Lower lobe of right lung (tissue), 2 donors: Measurements from ENCODE around the gene SLC12A4. TPM values are rescaled to one million over a fixed set of nuclear protein-coding genes. Genes with fewer than 3 reads are reported as not detected.

Experiments used
- ATAC-seq, 2 donors: fragments of 200-7000 bp; cut with Tn5 transposase; one replicate each; pipeline ENCODE4 v1.9.1; 2020 to 2022; ENCODE audit warnings: mild to moderate bottlenecking in 2 of 2, moderate library complexity in 2 of 2
- DNase-seq: peaks from one replicate; pipeline ENCODE4 v3.0.0-alpha.2; 2020
- H3K27ac ChIP-seq: fragments of 200-600 bp; one replicate; pipeline ENCODE4 v1.8.0; 2022
- H3K27me3 ChIP-seq: fragments of 200-600 bp; one replicate; pipeline ENCODE4 v1.8.0; 2022; ENCODE audit warnings: low read depth
- H3K36me3 ChIP-seq: fragments of 200-600 bp; one replicate; pipeline ENCODE4 v1.8.0; 2022; ENCODE audit warnings: mild to moderate bottlenecking
- H3K4me1 ChIP-seq: fragments of 200-600 bp; one replicate; pipeline ENCODE4 v1.8.0; 2022
- H3K4me3 ChIP-seq: fragments of 200-600 bp; one replicate; pipeline ENCODE4 v1.8.0; 2022; ENCODE audit warnings: mild to moderate bottlenecking
- H3K9me3 ChIP-seq: fragments of 200-600 bp; one replicate; pipeline ENCODE4 v1.8.0; 2022
- intact Hi-C: fragments of 100-400 bp; cut with DNase I; formaldehyde crosslinking; loops from one replicate; pipeline ENCODE4 v1.11.0; 2022
- total RNA-seq: library from RNA; stranded (reverse); fragmentation: NEBNext Ultra II Directional; extraction: Animal tissue kit (Norgen Biotek cat#: 25700); gene quantifications from one replicate; pipeline ENCODE4 v1.2.1, GENCODE V29; 2021
- TF ChIP-seq, protein P1 (sequence below): fragments of 200-600 bp; IDR thresholded peaks from one replicate; pipeline ENCODE4 v1.8.0; 2022; ENCODE audit warnings: antibody characterized with exemption, mild to moderate bottlenecking
- donor health status: DM: no; HTN: yes; CAD: no; lungs with severe emphysema.

SLC12A4 gene
- total RNA-seq, 1 donor from 2014 or later = 80.3 TPM

DNA sequence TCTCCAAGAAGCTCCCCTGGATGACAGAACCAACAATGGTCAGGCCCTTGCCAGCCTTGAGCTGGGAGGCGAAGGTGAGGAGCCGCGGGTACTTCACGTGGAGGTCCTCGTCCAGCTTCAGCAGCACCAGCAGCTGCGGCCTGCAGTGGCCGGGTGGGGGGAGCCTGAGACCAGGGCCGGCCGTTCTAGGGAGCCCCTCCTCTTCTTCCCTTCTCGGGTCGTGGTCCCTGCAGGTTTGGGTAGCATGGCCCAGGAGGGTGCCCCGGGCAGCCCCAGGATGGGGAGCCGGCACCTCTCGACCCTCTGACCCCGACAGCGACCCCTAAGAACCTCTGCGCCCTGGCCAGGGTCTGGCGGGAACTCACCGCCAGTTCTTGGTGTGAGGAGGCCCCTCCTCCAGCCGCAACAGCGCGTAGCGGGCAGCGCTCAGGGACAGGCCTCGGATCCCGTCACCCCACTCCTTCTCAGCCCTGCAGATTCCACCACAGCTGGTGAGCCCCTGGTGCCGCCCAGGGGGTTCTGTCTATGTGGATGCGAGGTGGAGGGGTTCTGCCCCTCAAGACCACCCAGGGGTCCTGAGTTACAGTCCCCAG, 21.4 kb downstream of the SLC12A4 start:
- Histone ChIP-seq H3K27ac (no peak overlapping the region), H3K9me3 (no peaks in the 10 kb centered on the region), H3K27me3 (no peaks in the 10 kb centered on the region), H3K4me3 (no peak overlapping the region), H3K36me3 (peaks cover 98% of the 10 kb centered on the region), H3K4me1 (peaks cover 21% of the 10 kb centered on the region)
- ATAC-seq (no peak), DNase-seq (no peak)
- intact Hi-C loops = no loop called here
- TF ChIP-seq, protein P1, sequence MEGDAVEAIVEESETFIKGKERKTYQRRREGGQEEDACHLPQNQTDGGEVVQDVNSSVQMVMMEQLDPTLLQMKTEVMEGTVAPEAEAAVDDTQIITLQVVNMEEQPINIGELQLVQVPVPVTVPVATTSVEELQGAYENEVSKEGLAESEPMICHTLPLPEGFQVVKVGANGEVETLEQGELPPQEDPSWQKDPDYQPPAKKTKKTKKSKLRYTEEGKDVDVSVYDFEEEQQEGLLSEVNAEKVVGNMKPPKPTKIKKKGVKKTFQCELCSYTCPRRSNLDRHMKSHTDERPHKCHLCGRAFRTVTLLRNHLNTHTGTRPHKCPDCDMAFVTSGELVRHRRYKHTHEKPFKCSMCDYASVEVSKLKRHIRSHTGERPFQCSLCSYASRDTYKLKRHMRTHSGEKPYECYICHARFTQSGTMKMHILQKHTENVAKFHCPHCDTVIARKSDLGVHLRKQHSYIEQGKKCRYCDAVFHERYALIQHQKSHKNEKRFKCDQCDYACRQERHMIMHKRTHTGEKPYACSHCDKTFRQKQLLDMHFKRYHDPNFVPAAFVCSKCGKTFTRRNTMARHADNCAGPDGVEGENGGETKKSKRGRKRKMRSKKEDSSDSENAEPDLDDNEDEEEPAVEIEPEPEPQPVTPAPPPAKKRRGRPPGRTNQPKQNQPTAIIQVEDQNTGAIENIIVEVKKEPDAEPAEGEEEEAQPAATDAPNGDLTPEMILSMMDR = peak; percentile 2

DNA sequence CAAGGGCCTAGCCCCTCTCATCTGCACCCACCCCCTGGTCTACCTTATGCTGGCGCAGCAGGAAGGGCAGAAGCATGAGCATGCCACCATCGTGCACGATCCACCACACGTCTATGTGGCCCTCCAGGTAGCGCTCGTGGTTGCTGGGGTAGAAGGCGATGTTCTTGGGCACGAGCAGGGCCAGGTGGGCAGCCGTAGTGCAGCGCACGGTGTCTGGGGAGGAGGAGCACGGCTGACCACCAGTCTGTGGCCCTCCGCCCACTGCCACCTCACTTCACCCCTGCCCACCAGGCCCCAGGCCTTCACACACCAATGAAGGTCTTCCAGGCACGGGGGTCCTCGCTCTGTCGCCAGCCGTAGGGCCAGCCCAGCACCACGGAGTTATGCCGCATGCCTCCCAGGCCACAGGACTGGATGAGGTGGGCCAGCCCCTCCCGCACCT, 22.3 kb downstream of the SLC12A4 start:
- TF ChIP-seq, protein P1 = no peak
- Histone ChIP-seq H3K4me3 (no peak overlapping the region), H3K27ac (no peak overlapping the region), H3K36me3 (peaks cover 95% of the 10 kb centered on the region), H3K4me1 (peaks cover 14% of the 10 kb centered on the region), H3K27me3 (no peaks in the 10 kb centered on the region), H3K9me3 (no peaks in the 10 kb centered on the region)
- ATAC-seq = no peak
- intact Hi-C loops = no loop called here
- DNase-seq = no peak

DNA sequence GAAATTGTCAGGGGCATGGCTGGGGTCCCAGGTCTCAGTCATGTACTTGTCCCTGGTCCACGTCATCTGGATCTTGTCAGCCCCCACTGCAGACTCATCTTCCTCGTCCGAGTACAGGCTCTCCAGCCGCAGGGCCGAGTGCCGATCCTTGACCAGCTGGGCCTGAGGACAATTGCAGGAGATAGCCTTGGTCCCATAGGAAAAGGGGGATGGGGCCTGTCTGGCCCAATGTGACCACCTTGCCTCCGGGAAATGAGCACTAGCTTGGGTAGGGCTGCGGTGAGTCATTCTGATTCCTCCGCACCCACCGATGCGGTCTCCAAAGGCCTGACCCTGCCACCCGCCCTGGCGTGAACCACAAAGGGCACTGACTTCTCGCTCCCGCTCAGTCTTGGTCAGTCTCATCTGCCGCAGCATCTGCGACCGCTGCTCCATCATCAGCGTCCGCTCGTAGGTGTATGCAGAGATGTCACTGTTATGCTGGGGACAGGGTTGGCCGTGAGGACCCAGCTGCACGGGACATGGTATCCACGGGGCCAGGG, 23.0 kb downstream of the SLC12A4 start:
- peaks cover 93% of the 10 kb centered on the region for H3K36me3 ChIP-seq
- H3K4me1 ChIP-seq = peaks cover 14% of the 10 kb centered on the region
- DNase-seq (no peak), ATAC-seq (no peak)
- no peaks in the 10 kb centered on the region for H3K9me3 ChIP-seq
- TF ChIP-seq, protein P1 = no peak
- intact Hi-C loops = no loop called here
- no peak overlapping the region for H3K27ac ChIP-seq
- H3K27me3 ChIP-seq = no peaks in the 10 kb centered on the region
- H3K4me3 ChIP-seq = no peak overlapping the region

DNA sequence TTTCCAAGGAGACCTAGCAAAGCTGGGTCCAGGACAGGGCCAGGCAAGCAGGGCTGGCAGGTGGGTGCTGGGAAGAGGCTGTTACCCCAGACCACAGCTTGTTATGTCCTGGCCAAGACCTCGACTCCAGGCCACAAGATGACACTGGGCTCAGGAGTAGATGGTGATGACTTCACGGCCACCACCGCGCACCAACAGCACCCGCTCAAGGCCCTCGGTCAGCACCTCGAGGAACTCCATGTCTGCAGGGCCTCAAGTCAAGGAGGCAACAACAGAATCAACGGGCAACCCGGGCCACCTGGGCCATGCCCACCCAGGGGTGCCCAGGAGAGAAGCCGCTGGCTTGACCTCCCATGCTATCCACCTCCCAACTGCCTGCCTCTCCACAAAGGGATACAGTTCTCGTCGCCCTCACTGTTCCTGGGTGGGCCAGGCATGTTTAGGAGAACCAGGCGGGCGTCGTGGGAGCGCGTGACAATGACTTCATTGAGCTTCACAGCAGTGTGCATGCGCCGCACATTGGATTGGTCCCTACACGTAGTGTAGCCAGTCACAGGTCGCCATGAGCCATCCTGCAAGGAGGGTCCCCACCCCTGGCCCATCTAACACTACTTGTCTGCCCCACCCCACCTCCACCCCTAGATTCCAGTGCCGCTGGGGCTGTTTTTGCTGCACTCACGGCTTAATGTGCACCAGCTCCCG, 23.6 kb downstream of the SLC12A4 start:
- Histone ChIP-seq H3K36me3 (peaks cover 93% of the 10 kb centered on the region), H3K9me3 (no peaks in the 10 kb centered on the region), H3K4me1 (peaks cover 14% of the 10 kb centered on the region), H3K27me3 (no peaks in the 10 kb centered on the region), H3K4me3 (no peak overlapping the region), H3K27ac (peak overlapping the region; percentile 64)
- ATAC-seq = no peak
- intact Hi-C loops = no loop called here
- TF ChIP-seq, protein P1 = no peak
- no peak for DNase-seq

DNA sequence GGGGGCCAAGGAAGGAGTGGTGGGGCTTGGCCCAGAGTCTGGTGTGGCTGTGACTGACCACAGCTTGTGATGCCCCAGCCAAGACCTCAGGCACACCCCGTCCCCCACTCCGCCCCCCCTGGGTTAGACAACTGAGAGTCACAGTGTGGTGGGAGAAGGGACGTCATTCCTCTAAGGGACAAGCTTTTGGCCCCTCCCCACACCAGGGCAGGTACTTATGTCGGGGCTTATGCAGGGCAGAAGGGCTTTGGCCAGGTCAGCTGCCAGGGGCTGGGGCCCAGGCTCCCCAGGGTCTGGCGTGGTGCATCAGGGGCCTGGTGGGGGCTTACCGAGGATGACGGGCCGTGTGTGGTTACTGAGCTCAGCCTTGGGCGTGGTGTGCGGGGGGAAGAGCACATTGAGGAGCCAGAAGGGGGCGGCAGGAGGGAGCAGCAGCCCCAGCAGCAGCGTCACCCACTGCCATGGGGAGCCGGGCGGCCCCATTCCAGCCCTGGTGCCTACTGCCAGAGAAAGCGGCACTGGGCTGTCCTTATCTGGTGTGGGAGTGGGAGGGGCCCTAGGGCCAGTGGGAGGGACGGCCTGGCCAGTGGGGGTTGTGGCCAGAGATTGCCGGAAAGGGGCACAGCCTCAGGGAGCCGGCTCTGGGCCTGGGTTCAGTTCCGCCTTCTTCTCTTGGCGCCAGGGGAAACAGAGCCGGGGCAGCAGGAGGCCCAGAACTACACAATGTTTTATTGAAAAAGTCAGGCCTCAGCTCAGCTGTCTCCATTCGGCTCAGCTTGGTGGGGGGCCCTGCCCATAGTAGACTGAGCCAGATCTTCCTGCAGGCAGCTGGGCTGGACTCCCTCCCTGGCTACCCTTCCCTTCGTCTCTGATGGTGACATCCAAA, 24.6 kb downstream of the SLC12A4 start, which contains the start of gene LCAT:
TSS of gene LCAT (minus strand) at position 502 of the 886 bp plus-strand sequence. CDS start at position 483, 19 bp downstream.
- H3K27me3 ChIP-seq = no peaks in the 10 kb centered on the region
- ATAC-seq (peak; percentile 31 to 44), DNase-seq (no peak)
- H3K4me3 ChIP-seq = no peak within 1 kb of the TSS
- peaks cover 90% of the 10 kb centered on the region for H3K36me3 ChIP-seq
- TF ChIP-seq, protein P1 = no peak
- H3K4me1 ChIP-seq = peaks cover 14% of the 10 kb centered on the region
- no peaks in the 10 kb centered on the region for H3K9me3 ChIP-seq
- H3K27ac ChIP-seq = peak within 1 kb of the TSS; percentile 64
- intact Hi-C loops = no loop called here
